ENCODE data around the gene FARP2.
"Not testable (repeated sequence)": the region's sequence is repeated elsewhere in the genome, so short reads cannot be mapped to it uniquely, and the experiment has no call there.

- not testable (repeated sequence) for TF ChIP-seq CTCF (IDR thresholded peaks at IDR 0.05; ENCODE audit: low read length); EZH2 (IDR thresholded peaks at IDR 0.05; ENCODE audit: borderline replicate concordance, low read length)
Measured at GRCh38 chr2:241396809-241397208, 40.7 kb downstream of the FARP2 start.
